H9 (cell line): ENCODE data around the gene RIOX2. TPM values are rescaled to one million over a fixed set of nuclear protein-coding genes. Genes with fewer than 3 reads are reported as not detected.

Source experiments
- DNase-seq: peaks from one replicate; pipeline ENCODE4 v3.0.0-alpha.2; 2017
- H2AFZ ChIP-seq: one replicate; pipeline ENCODE4 v1.6.1; 2013; ENCODE audit warnings: mild to moderate bottlenecking, low read length, control low read depth, moderate library complexity
- H2AK5ac ChIP-seq: 2 replicates; pipeline ENCODE4 v1.6.1; 2013; ENCODE audit warnings: low read length, control low read depth, mixed read lengths; ENCODE audit not compliant: insufficient read length
- H2BK120ac ChIP-seq: one replicate; pipeline ENCODE4 v1.6.1; 2013; ENCODE audit warnings: low read depth, mild to moderate bottlenecking, low read length, control low read depth, inconsistent platforms; ENCODE audit not compliant: poor library complexity, severe bottlenecking
- H2BK12ac ChIP-seq: 2 replicates; pipeline ENCODE4 v1.6.1; 2013; ENCODE audit warnings: low read length, control low read depth, mixed read lengths, low read depth; ENCODE audit not compliant: insufficient read length
- H2BK15ac ChIP-seq: 2 replicates; pipeline ENCODE4 v1.6.1; 2013; ENCODE audit warnings: low read depth, low read length, control low read depth
- H2BK20ac ChIP-seq: one replicate; pipeline ENCODE4 v1.6.1; 2013; ENCODE audit warnings: low read depth, mild to moderate bottlenecking, low read length, control low read depth, inconsistent platforms; ENCODE audit not compliant: poor library complexity, severe bottlenecking
- H2BK5ac ChIP-seq: 2 replicates; pipeline ENCODE4 v1.6.1; 2013; ENCODE audit warnings: low read length, control low read depth, mixed read lengths; ENCODE audit not compliant: insufficient read length
- H3K14ac ChIP-seq: 2 replicates; pipeline ENCODE4 v1.6.1; 2013; ENCODE audit warnings: low read length, control low read depth; ENCODE audit not compliant: insufficient read depth
- H3K18ac ChIP-seq: 2 replicates; pipeline ENCODE4 v1.6.1; 2013; ENCODE audit warnings: low read depth, mild to moderate bottlenecking, mixed read lengths, low read length, control low read depth; ENCODE audit not compliant: insufficient read length
- H3K23ac ChIP-seq: 2 replicates; pipeline ENCODE4 v1.6.1; 2013; ENCODE audit warnings: low read length, control low read depth, mixed read lengths, low read depth; ENCODE audit not compliant: insufficient read length
- H3K23me2 ChIP-seq: 2 replicates; pipeline ENCODE4 v1.6.1; 2013; ENCODE audit warnings: low read depth, mild to moderate bottlenecking, mixed read lengths, low read length, control low read depth; ENCODE audit not compliant: insufficient read length, poor library complexity, severe bottlenecking
- H3K27ac ChIP-seq: 2 replicates; pipeline ENCODE4 v1.5.1; 2013; ENCODE audit warnings: low read length, control low read depth, mixed read lengths, low read depth; ENCODE audit not compliant: insufficient read length
- H3K27me3 ChIP-seq: 2 replicates; pipeline ENCODE4 v1.6.1; 2013; ENCODE audit warnings: low read length, control low read depth, inconsistent platforms; ENCODE audit not compliant: insufficient read depth
- H3K4ac ChIP-seq: 2 replicates; pipeline ENCODE4 v1.6.1; 2013; ENCODE audit warnings: low read depth, mild to moderate bottlenecking, control low read depth, inconsistent platforms, low read length, moderate library complexity
- H3K4me1 ChIP-seq: 2 replicates; pipeline ENCODE4 v1.6.1; 2013; ENCODE audit warnings: low read length, control low read depth, inconsistent platforms; ENCODE audit not compliant: insufficient read depth
- H3K4me2 ChIP-seq: 2 replicates; pipeline ENCODE4 v1.6.1; 2013; ENCODE audit warnings: low read length, control low read depth, mixed read lengths; ENCODE audit not compliant: insufficient read length, insufficient read depth
- H3K56ac ChIP-seq: 2 replicates; pipeline ENCODE4 v1.6.1; 2013; ENCODE audit warnings: low read depth, mild to moderate bottlenecking, mixed read lengths, low read length, control low read depth; ENCODE audit not compliant: insufficient read length
- H3K79me1 ChIP-seq: 2 replicates; pipeline ENCODE4 v1.6.1; 2013; ENCODE audit warnings: low read depth, mild to moderate bottlenecking, moderate library complexity, low read length, control low read depth, inconsistent platforms; ENCODE audit not compliant: insufficient read depth, poor library complexity, severe bottlenecking
- H3K79me2 ChIP-seq: 2 replicates; pipeline ENCODE4 v1.6.1; 2013; ENCODE audit warnings: low read length, control low read depth, inconsistent platforms; ENCODE audit not compliant: insufficient read depth
- H3K9ac ChIP-seq: 2 replicates; pipeline ENCODE4 v1.6.1; 2013; ENCODE audit warnings: low read length, control low read depth, mixed read lengths; ENCODE audit not compliant: insufficient read length; ENCODE audit errors: extremely low read depth
- H3K9me3 ChIP-seq: one replicate; pipeline ENCODE4 v1.6.1; 2013; ENCODE audit warnings: low read depth, low read length, inconsistent platforms; ENCODE audit not compliant: control insufficient read depth
- H3T11ph ChIP-seq: one replicate; pipeline ENCODE4 v1.6.1; 2013; ENCODE audit warnings: mild to moderate bottlenecking, low read length, control low read depth, inconsistent platforms
- H4K20me1 ChIP-seq: one replicate; pipeline ENCODE4 v1.6.1; 2013; ENCODE audit not compliant: control insufficient read depth, insufficient read length, insufficient read depth
- H4K5ac ChIP-seq: 2 replicates; pipeline ENCODE4 v1.6.1; 2013; ENCODE audit warnings: low read depth, mild to moderate bottlenecking, mixed read lengths, low read length, control low read depth; ENCODE audit not compliant: insufficient read length
- H4K8ac ChIP-seq: replicated peaks from 2 replicates; pipeline ENCODE4 v1.6.1; 2013; ENCODE audit warnings: low read length, control low read depth, mixed read lengths, low read depth; ENCODE audit not compliant: insufficient read length
- H4K91ac ChIP-seq: 2 replicates; pipeline ENCODE4 v1.6.1; 2013; ENCODE audit warnings: low read depth, mild to moderate bottlenecking, moderate library complexity, mixed read lengths, low read length, control low read depth; ENCODE audit not compliant: insufficient read length
- H3K27ac Mint-ChIP-seq, 3 experiments: 2 replicates in 2 of 3; 3 replicates in 1 of 3; pipeline ENCODE4 v1.8.0; 2020 to 2021; ENCODE audit warnings: mixed read lengths in 3 of 3, mild to moderate bottlenecking in 1 of 3, moderate library complexity in 1 of 3
- H3K27me3 Mint-ChIP-seq: 2 replicates; pipeline ENCODE4 v1.8.0; 2021; ENCODE audit warnings: low read depth, mild to moderate bottlenecking, moderate library complexity, mixed read lengths
- H3K36me3 Mint-ChIP-seq, 3 experiments: 2 replicates in 2 of 3; 3 replicates in 1 of 3; pipeline ENCODE4 v1.8.0; 2020 to 2021; ENCODE audit warnings: low read depth in 3 of 3, mixed read lengths in 3 of 3; ENCODE audit not compliant: insufficient read depth in 1 of 3
- H3K4me1 Mint-ChIP-seq, 2 experiments: 2 replicates each; pipeline ENCODE4 v1.8.0; 2020; ENCODE audit warnings: mixed read lengths in 2 of 2
- H3K4me3 Mint-ChIP-seq, 2 experiments: 2 replicates in 1 of 2; 3 replicates in 1 of 2; pipeline ENCODE4 v1.8.0; 2020 to 2021; ENCODE audit warnings: mild to moderate bottlenecking in 2 of 2, mixed read lengths in 2 of 2, moderate library complexity in 1 of 2
- H3K9me3 Mint-ChIP-seq, 2 experiments: 2 replicates in 1 of 2; 3 replicates in 1 of 2; pipeline ENCODE4 v1.8.0; 2020; ENCODE audit warnings: mild to moderate bottlenecking in 2 of 2, mixed read lengths in 2 of 2, moderate library complexity in 1 of 2
- CTCF ChIP-seq: fragments of 200-600 bp; sonication (generic); conservative IDR thresholded peaks from 3 replicates; pipeline ENCODE4 v1.8.0; 2021; ENCODE audit warnings: antibody characterized with exemption, mild to moderate bottlenecking
- WGBS: extraction: QIAGEN DNeasy Blood & Tissue Kit; methylation state at CpG from one replicate; pipeline ENCODE4 v1.1.7; 2013; ENCODE audit warnings: missing lambda C conversion rate, low lambda C conversion rate, mixed read lengths; ENCODE audit not compliant: insufficient read length; ENCODE audit errors: extremely low coverage; 5-methylcytosine and 5-hydroxymethylcytosine counted together
- total RNA-seq: library from RNA; stranded (reverse); gene quantifications from 2 replicates; pipeline ENCODE4 v1.2.1, GENCODE V29; 2021

The RIOX2 gene
- total RNA-seq, 1 experiment from 2014 or later: 15.5 TPM

GRCh38 chr3:97911459-97911858 lies 60.8 kb downstream of the RIOX2 start:
- Histone ChIP-seq H3K23ac (no peak overlapping the region), H3K4me2 (no peak overlapping the region), H3K14ac (no peak overlapping the region), H3K4ac (no peak overlapping the region), H3K27ac (no peak overlapping the region), H3K27me3 (no peaks in the 10 kb centered on the region), H2BK12ac (no peak overlapping the region), H2BK5ac (no peak overlapping the region), H2BK120ac (no peak overlapping the region), H2AK5ac (no peak overlapping the region), H3T11ph (no peak overlapping the region), H4K91ac (no peak overlapping the region), H3K9ac (no peak overlapping the region), H2BK15ac (no peak overlapping the region), H3K56ac (no peak overlapping the region), H2AFZ (no peak overlapping the region), H3K79me1 (no peaks in the 10 kb centered on the region), H2BK20ac (no peak overlapping the region), H3K9me3 (no peaks in the 10 kb centered on the region), H3K4me1 (no peaks in the 10 kb centered on the region), H4K8ac (no peak overlapping the region), H3K23me2 (no peaks in the 10 kb centered on the region), H3K18ac (no peak overlapping the region), H4K5ac (no peak overlapping the region), H4K20me1 (no peaks in the 10 kb centered on the region), H3K79me2 (no peaks in the 10 kb centered on the region)
- DNase-seq: no peak
- H3K36me3 Mint-ChIP-seq: peaks cover 2 to 5% (median 4%) of the 10 kb centered on the region in 3 experiments; a peak in 4 of 7 replicates
- peaks cover 12 to 13% of the 10 kb centered on the region in 2 experiments for H3K4me1 Mint-ChIP-seq
- H3K27me3 Mint-ChIP-seq: no peaks in the 10 kb centered on the region
- no peak overlapping the region; a peak in 1 of 7 replicates for H3K27ac Mint-ChIP-seq
- WGBS: no CpG with 5 or more reads among the region's 3 CpGs
- no peak overlapping the region for H3K4me3 Mint-ChIP-seq
- no peak for TF ChIP-seq CTCF
- H3K9me3 Mint-ChIP-seq: peaks cover 2 to 3% of the 10 kb centered on the region in 2 experiments; a peak in 2 of 5 replicates
